ENCODE measurements around the gene AIPL1. TPM values are rescaled to one million over a fixed set of nuclear protein-coding genes. Genes with fewer than 3 reads are reported as not detected.

Gene AIPL1
- total and polyA plus RNA-seq, 2 of the 13 experiments (the other 11 are each of a cell fraction or from before 2014, with no cell fraction given), result not detected

GRCh38 chr17:6443692-6444570 lies 9.0 kb upstream of the AIPL1 start, which contains the start of gene PIMREG (continued):
- TF ChIP-seq, protein P1, sequence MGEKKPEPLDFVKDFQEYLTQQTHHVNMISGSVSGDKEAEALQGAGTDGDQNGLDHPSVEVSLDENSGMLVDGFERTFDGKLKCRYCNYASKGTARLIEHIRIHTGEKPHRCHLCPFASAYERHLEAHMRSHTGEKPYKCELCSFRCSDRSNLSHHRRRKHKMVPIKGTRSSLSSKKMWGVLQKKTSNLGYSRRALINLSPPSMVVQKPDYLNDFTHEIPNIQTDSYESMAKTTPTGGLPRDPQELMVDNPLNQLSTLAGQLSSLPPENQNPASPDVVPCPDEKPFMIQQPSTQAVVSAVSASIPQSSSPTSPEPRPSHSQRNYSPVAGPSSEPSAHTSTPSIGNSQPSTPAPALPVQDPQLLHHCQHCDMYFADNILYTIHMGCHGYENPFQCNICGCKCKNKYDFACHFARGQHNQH (CRISPR knock-in tag; IDR thresholded peaks at IDR 0.05), result peak; percentile 64
- TF ChIP-seq SPEN (CRISPR knock-in tag; IDR thresholded peaks at IDR 0.05; ENCODE audit: low read depth), result peak; percentile 63; the same call in 1 of the 2 replicates
- peak; percentile 90 for TF ChIP-seq SMYD3 (CRISPR knock-in tag; IDR thresholded peaks at IDR 0.05)
- no peak for TF ChIP-seq RFX3 (CRISPR knock-in tag; IDR thresholded peaks at IDR 0.05)
- TF ChIP-seq WIZ (CRISPR knock-in tag; IDR thresholded peaks at IDR 0.05), result no peak
- TF ChIP-seq PHB2 (IDR thresholded peaks at IDR 0.05; ENCODE audit: partially characterized antibody), result no peak
- no peak for TF ChIP-seq PLRG1 (conservative IDR thresholded peaks at IDR 0.05)
- no peak for TF ChIP-seq SMC3 (IDR thresholded peaks at IDR 0.05; ENCODE audit: low read length)
- TF ChIP-seq ZNF251 (CRISPR knock-in tag; IDR thresholded peaks at IDR 0.05), result no peak
- TF ChIP-seq SIX4 (CRISPR knock-in tag; IDR thresholded peaks at IDR 0.05), result no peak
- TF ChIP-seq ZNF121 (CRISPR knock-in tag; IDR thresholded peaks at IDR 0.05), result no peak
- no peak for TF ChIP-seq ZNF7 (CRISPR knock-in tag; IDR thresholded peaks at IDR 0.05)
- TF ChIP-seq ATF3 (CRISPR knock-in tag; IDR thresholded peaks at IDR 0.05), result no peak; the same call in 1 of the 2 replicates
- TF ChIP-seq, protein P2, sequence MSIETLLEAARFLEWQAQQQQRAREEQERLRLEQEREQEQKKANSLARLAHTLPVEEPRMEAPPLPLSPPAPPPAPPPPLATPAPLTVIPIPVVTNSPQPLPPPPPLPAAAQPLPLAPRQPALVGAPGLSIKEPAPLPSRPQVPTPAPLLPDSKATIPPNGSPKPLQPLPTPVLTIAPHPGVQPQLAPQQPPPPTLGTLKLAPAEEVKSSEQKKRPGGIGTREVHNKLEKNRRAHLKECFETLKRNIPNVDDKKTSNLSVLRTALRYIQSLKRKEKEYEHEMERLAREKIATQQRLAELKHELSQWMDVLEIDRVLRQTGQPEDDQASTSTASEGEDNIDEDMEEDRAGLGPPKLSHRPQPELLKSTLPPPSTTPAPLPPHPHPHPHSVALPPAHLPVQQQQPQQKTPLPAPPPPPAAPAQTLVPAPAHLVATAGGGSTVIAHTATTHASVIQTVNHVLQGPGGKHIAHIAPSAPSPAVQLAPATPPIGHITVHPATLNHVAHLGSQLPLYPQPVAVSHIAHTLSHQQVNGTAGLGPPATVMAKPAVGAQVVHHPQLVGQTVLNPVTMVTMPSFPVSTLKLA (IDR thresholded peaks at IDR 0.05), result peak; percentile 60
- peak; percentile 33; the same call in 1 of the 2 replicates for TF ChIP-seq ZNF263 (CRISPR knock-in tag; IDR thresholded peaks at IDR 0.05)
- no peak for TF ChIP-seq RXRA (CRISPR knock-in tag; IDR thresholded peaks at IDR 0.05)
- no peak for TF ChIP-seq SETDB1 (CRISPR knock-in tag; IDR thresholded peaks at IDR 0.05; ENCODE audit: borderline replicate concordance)
- peak; percentile 34; the same call in 1 of the 2 replicates for TF ChIP-seq YEATS2 (CRISPR knock-in tag; IDR thresholded peaks at IDR 0.05; ENCODE audit: borderline replicate concordance)
- TF ChIP-seq TCF7L2 (IDR thresholded peaks at IDR 0.05; ENCODE audit: low read depth, low read length), result no peak
- no peak for TF ChIP-seq ZNF790 (CRISPR knock-in tag; IDR thresholded peaks at IDR 0.05; ENCODE audit: borderline replicate concordance)
- TF ChIP-seq KMT2A (CRISPR knock-in tag; IDR thresholded peaks at IDR 0.05), result no peak
- TF ChIP-seq, protein P3, sequence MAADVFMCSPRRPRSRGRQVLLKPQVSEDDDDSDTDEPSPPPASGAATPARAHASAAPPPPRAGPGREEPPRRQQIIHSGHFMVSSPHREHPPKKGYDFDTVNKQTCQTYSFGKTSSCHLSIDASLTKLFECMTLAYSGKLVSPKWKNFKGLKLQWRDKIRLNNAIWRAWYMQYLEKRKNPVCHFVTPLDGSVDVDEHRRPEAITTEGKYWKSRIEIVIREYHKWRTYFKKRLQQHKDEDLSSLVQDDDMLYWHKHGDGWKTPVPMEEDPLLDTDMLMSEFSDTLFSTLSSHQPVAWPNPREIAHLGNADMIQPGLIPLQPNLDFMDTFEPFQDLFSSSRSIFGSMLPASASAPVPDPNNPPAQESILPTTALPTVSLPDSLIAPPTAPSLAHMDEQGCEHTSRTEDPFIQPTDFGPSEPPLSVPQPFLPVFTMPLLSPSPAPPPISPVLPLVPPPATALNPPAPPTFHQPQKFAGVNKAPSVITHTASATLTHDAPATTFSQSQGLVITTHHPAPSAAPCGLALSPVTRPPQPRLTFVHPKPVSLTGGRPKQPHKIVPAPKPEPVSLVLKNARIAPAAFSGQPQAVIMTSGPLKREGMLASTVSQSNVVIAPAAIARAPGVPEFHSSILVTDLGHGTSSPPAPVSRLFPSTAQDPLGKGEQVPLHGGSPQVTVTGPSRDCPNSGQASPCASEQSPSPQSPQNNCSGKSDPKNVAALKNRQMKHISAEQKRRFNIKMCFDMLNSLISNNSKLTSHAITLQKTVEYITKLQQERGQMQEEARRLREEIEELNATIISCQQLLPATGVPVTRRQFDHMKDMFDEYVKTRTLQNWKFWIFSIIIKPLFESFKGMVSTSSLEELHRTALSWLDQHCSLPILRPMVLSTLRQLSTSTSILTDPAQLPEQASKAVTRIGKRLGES (CRISPR knock-in tag; IDR thresholded peaks at IDR 0.05; ENCODE audit: borderline replicate concordance), result no peak
- TF ChIP-seq, protein P4, sequence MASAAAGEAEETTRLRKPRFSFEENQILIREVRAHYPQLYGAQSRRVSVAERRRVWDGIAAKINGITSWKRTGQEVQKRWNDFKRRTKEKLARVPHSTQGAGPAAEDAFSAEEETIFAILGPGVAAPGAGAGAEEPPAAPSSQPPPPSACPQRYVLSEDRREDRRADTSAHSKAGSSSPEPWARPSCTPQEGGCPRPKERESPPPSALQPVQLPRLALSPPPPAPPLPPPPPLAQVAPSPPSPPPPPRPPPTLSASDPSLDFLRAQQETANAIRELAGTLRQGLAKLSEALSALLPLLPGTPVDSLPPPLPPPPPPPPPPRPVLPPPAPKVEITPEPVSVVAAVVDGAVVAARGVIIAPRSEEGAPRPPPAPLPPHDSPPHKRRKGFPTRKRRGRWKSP (CRISPR knock-in tag; IDR thresholded peaks at IDR 0.05), result peak; percentile 64
- TF ChIP-seq CREM (IDR thresholded peaks at IDR 0.05), result peak; percentile 21; the same call in 1 of the 2 replicates
- TF ChIP-seq CREM (CRISPR knock-in tag; IDR thresholded peaks at IDR 0.05), result no peak
